IPS-15b (cell line): ENCODE results near the gene POLR2J2.
"Not testable (repeated sequence)": the region's sequence is repeated elsewhere in the genome, so short reads cannot be mapped to it uniquely, and the experiment has no call there.

ENCODE experiments used
- H3K27me3 ChIP-seq: one replicate; pipeline ENCODE4 v1.6.1; 2013; ENCODE audit warnings: low read length; ENCODE audit not compliant: control insufficient read depth, insufficient read depth
- H3K36me3 ChIP-seq: one replicate; pipeline ENCODE4 v1.6.1; 2013; ENCODE audit warnings: low read length; ENCODE audit not compliant: control insufficient read depth, insufficient read depth
- H3K4me1 ChIP-seq: one replicate; pipeline ENCODE4 v1.6.1; 2013; ENCODE audit warnings: mild to moderate bottlenecking, low read length; ENCODE audit not compliant: control insufficient read depth, insufficient read depth
- H3K4me3 ChIP-seq: one replicate; pipeline ENCODE4 v1.5.1; 2013; ENCODE audit warnings: low read depth, low read length
- H3K9ac ChIP-seq: one replicate; pipeline ENCODE4 v1.6.1; 2013; ENCODE audit warnings: low read depth, mild to moderate bottlenecking, low read length
- H3K9me3 ChIP-seq: one replicate; pipeline ENCODE4 v1.6.1; 2013; ENCODE audit warnings: mild to moderate bottlenecking, low read length; ENCODE audit not compliant: control insufficient read depth, insufficient read depth

Gene POLR2J2

DNA sequence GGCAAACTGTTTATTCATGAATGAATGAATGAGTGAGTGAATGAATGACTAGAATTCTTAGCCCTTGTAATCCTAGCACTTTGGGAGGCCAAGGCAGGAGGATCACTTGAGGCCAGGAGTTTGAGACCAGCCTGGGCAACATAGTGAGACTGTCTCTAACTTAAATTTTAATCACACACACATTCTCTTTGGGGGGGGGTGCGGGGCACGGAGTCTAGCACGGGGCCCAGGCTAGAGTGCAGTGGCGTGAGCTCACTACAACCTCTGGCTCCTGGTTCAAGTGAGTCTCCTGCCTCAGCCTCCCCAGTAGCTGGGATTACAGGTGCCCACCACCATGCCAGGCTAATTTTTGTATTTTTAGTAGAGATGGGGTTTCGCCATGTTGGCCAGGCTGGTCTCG lies 19.1 kb upstream of the POLR2J2 start:
- H3K4me1 ChIP-seq, H3K4me3 ChIP-seq: not testable (repeated sequence)

DNA sequence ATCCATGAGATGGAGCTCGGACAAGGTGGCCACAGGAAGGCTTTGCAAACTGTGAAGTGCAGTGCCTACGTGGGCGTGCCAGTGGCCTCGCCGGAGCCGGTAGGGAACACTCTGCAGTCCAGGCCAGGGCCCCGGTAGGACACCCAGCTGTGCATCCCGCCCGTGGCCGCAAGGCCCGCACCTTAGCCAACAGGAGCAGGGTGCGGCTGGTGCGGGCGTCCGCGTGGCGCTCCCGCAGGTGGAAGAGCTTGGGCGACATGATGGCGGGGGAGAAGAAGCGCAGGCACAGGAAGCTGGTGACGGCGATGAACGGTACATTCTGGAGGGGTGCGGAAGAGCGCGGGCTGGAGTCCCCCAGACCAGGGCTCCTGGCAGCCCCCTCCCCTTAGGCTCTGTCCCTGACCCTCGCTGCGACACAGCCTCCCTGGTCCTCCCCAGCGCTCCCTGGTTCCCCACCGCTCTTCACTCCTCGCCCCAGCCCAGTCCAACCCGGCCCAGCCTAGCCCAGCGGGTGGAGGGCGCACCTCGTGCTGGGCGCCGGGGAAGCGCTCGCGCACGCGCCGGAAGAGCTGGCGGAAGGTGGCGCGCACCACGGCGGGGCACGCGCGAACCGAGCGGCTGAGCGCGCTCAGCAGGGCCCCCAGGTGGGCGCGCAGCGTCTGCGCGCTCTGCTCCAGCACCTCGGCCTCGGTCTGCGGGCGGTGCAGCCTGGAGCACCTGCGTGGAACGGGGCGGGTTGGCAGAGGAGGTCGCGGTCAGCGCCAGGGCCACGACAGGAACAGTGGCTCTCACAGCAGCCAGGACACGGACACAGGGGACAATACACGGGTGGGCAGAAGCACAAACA lies 18.2 kb upstream of the POLR2J2 start:
- H3K4me1 ChIP-seq, H3K36me3 ChIP-seq, H3K9ac ChIP-seq, H3K9me3 ChIP-seq, H3K4me3 ChIP-seq, H3K27me3 ChIP-seq: not testable (repeated sequence)

More for the DNA sequence above, 19.1 kb upstream of the POLR2J2 start:
- not testable (repeated sequence) for H3K9ac ChIP-seq, H3K36me3 ChIP-seq, H3K27me3 ChIP-seq, H3K9me3 ChIP-seq

DNA sequence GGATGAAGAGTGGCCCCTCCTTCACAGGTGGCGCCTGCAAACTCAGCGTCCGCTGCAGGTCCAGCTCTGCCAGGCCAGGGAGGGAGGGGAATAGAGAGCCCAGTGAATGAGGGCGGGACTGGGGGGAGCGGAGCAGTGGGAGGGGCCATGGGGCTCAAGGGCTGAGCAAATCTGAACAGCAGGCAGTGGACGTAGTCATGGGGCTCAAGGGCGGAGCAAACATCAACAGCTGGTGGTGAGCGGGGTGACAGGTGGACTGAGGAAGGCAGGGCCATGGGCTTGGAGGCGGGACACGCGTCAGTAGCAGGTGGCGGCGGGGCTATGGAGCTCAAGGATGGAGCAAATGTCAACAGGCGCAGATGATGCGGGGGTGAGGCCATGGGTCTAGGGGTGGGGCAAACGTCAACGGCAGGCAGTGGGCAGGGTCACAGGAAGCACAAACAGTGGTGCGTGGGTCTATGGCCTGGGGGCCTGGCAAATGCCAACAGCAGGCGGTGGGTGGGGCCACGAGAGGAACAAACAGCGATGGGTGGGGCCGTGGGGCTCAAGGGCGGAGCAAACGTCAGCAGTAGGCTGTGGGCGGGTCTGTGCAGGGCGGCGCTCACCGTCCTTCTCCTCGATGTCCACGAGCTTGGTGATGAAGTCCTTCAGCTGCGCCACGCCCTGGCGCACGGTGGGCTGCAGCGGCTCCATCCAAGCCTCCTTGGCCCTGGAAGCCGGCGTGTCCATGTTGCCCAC lies 17.0 kb upstream of the POLR2J2 start:
- not testable (repeated sequence) for H3K36me3 ChIP-seq, H3K4me3 ChIP-seq, H3K9me3 ChIP-seq, H3K27me3 ChIP-seq, H3K4me1 ChIP-seq, H3K9ac ChIP-seq

DNA sequence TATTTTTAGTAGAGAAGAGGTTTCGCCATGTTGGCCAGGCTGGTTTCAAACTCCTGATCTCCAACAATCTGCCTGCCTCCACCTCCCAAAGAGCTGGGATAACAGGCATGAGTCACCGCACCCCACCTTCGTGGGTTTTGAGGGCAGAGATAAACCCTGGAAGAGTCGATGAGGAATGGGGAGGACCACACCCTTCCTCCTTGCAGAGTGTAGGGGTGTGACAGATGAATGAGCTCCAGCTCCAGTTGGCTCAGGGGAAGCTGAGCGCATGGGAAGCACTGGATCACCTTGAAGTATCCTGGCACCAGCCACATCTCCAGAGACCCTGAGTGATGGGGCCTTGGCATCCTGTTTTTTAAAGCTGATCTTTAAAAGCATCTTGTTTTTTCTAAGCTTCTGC lies 11.1 kb upstream of the POLR2J2 start:
- H3K9ac ChIP-seq, H3K36me3 ChIP-seq, H3K4me3 ChIP-seq, H3K9me3 ChIP-seq, H3K27me3 ChIP-seq, H3K4me1 ChIP-seq: not testable (repeated sequence)

DNA sequence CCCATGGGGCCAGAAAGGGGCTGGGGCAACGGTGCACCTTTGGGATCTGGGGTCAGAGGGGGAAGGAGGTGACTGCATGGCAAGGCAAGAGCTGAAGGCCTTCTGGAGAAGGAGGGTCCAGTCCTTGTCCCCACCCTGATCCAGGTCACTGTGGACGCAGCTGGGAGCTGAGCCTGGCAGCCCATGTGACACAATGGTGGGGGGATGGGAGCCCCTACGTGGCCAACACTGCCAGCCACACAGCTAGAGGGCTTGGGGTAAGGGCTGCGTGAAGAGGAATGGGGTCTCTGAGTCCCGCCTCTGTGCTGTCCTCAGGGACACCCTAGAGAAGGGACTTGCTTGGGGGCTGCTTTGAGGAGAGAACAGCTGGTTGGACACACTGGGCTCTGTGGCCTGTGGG lies 9.3 kb upstream of the POLR2J2 start:
- H3K27me3 ChIP-seq, H3K9ac ChIP-seq, H3K36me3 ChIP-seq, H3K9me3 ChIP-seq, H3K4me3 ChIP-seq, H3K4me1 ChIP-seq: not testable (repeated sequence)

DNA sequence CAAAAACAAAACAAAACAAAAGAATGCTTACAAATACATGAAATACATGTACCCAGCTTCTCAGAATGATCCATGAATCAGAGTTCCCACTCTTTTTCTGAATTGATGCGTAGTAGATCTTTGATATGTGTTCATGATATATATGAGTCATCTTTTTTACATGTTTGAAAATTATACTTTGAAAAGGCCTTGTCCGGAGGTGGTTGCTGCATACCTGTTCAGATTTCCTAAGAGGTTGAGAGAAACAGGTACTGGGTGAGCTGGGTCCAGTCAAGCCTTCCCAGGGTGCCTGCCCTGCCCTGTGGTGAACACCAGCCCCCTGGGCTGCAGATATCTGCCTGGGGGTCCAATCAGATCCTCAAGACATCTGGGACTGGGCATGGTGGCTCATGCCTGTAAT lies 4.1 kb upstream of the POLR2J2 start:
- H3K9ac ChIP-seq, H3K4me1 ChIP-seq, H3K9me3 ChIP-seq, H3K4me3 ChIP-seq, H3K27me3 ChIP-seq, H3K36me3 ChIP-seq: not testable (repeated sequence)

DNA sequence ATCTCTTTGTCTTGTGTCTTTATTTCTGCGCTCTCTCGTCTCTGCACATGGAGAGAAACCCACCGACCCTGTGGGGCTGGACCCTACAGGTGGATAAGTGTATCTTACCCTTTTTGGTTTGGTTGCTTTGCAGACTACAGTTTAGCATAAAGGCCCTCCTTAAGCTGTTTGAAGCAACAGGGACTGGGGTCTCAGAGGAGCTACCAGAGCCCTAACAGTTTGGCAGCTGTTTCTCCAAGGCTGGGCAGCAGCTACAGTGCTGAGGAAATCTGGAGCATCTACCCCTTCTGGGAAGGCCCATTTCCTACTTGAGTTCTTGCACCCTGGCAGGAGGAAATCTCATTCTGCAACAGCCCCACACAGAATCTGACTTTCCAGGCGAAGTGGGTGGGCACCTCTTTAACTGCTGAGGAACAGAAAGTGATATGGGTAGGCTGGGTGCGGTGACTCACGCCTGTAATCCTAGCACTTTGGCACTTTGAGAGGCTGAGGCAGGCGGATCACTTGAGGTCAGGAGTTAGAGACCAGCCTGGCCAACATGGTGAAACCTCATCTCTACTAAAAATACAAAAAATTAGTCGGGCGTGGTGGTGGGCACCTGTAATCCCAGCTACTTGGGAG lies 2.1 kb upstream of the POLR2J2 start:
- H3K4me3 ChIP-seq, H3K36me3 ChIP-seq, H3K4me1 ChIP-seq, H3K27me3 ChIP-seq, H3K9me3 ChIP-seq, H3K9ac ChIP-seq: not testable (repeated sequence)

DNA sequence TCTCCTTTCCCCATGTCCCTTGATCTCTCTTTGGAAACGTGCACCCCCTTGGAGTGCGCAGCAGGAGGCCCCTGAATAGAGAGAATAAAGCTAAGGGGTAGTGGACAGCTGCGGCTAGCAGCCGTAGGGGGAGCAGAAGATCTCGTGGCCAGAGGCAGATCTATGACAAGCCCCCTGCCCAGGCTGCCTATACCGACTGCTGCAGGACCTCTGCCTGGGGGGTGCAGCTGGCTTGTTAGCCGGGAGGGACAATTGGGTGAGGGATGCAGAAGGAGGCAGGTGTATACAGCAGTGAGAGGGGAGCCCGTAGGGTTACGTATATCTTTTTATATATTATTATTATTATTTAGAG lies 469 bp upstream of the POLR2J2 start:
- not testable (repeated sequence) for H3K4me3 ChIP-seq, H3K9ac ChIP-seq, H3K9me3 ChIP-seq, H3K4me1 ChIP-seq, H3K27me3 ChIP-seq, H3K36me3 ChIP-seq

DNA sequence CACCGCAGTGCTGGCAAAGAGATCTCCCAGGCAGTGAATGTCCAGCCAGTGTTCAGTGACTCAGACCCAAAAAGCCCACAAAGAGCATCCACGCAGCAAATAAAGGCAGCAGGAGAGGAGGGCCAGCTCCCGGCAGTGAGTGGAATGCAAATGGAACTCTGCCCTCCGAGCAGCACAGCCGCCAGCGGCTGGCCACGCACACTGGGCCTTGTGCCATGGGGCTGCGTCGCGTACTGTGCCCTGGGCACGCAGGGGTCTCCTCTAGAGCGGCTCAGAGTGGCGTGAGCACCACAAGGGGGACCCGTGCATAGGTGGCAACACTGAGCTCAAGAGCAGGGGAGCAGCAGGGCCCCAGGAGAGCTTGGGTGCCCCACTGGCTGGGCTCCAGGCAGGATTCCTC lies 3.9 kb downstream of the POLR2J2 start:
- not testable (repeated sequence) for H3K9me3 ChIP-seq, H3K9ac ChIP-seq, H3K36me3 ChIP-seq, H3K27me3 ChIP-seq, H3K4me1 ChIP-seq, H3K4me3 ChIP-seq

DNA sequence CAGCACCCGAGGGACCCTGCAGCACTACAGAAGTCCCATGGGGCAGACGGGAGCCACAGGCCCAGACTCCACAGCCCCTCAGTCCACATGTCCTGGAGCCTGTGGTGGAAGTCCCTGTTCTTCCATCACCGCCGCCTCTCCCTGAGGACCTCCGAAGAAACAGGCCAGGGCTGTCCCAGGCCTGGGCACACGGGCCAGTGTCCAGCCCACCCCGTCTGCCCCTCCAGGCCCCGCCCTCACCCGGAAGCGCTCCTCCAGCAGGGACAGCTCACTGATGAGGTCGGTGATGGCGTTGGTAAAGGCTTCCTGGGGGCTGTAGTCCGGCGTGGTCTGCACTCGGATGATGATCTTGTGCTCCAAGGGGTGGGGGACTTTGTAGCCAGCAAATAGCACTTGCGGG lies 4.6 kb downstream of the POLR2J2 start:
- not testable (repeated sequence) for H3K9ac ChIP-seq, H3K36me3 ChIP-seq, H3K27me3 ChIP-seq, H3K4me1 ChIP-seq, H3K4me3 ChIP-seq, H3K9me3 ChIP-seq

DNA sequence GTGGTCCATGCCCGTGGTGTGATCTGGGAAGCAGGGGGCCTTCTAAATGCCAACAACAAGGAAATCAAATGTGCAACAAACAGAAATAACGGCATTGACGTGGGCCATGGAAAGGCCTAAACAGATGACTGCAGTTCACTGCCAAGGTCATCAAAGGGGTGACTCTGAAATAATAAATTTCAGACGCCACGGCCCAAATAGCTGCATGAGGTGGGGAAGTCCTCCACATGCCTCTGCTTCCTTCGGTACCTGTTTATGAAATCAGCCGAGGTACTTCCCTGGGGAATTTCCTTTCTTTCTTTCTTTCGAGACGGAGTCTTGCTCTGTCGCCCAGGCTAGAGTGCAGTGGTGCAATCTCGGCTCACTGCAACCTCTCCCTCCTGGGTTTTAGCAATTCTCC lies 6.7 kb downstream of the POLR2J2 start:
- not testable (repeated sequence) for H3K27me3 ChIP-seq, H3K9ac ChIP-seq, H3K4me3 ChIP-seq, H3K36me3 ChIP-seq, H3K9me3 ChIP-seq, H3K4me1 ChIP-seq

DNA sequence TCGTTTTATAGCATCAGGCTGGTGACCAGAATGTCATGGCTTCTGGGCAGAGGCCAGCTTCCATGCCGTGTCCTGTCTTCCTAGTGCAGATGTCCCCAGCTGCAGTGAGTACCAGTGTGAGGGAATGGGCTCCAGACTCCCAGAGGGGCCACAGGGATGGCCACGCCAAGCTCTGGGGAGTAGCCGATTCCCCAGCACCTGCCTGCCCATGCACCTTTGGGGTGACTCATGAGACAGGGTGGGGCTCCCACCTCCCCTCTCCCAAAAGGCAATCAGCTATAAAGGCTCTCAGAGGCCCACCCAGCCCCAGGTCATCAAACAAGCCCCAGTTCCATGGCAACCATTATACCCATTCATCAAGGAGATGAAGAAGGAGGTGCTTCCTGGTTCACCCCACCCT lies 21.5 kb downstream of the POLR2J2 start, which contains the start of gene SPDYE2B:
SPDYE2B (plus strand) TSS at position 396 of the 400 bp plus-strand sequence. CDS start 2,030 bp downstream, outside the sequence.
- not testable (repeated sequence) for H3K4me1 ChIP-seq, H3K4me3 ChIP-seq, H3K27me3 ChIP-seq, H3K9me3 ChIP-seq, H3K9ac ChIP-seq, H3K36me3 ChIP-seq
